HCT116 (cell line): Measurements from ENCODE around the gene ZCCHC9.

Experiments
- FOSL1 ChIP-seq: IDR thresholded peaks from 2 replicates; pipeline ENCODE4 v1.6.1; 2012; ENCODE audit warnings: low read depth
- JUND ChIP-seq: IDR thresholded peaks from 2 replicates; pipeline ENCODE4 v1.6.1; 2012
- POLR2A ChIP-seq: IDR thresholded peaks from 2 replicates; pipeline ENCODE4 v1.7.0; 2011; ENCODE audit warnings: borderline replicate concordance; ENCODE audit not compliant: insufficient read depth, insufficient read length; ENCODE audit errors: extremely low read depth
- RAD21 ChIP-seq: IDR thresholded peaks from 2 replicates; pipeline ENCODE4 v1.6.1; 2012; ENCODE audit warnings: low read depth, mild to moderate bottlenecking
- SP1 ChIP-seq: IDR thresholded peaks from 2 replicates; pipeline ENCODE4 v1.6.1; 2012; ENCODE audit warnings: low read depth
- TF ChIP-seq, protein P1 (sequence below), 3 experiments: fragments of 200-600 bp in 1 of 3; sonication (generic) in 1 of 3; IDR thresholded peaks in 2 of 3; conservative IDR thresholded peaks in 1 of 3; 2 replicates each; pipeline ENCODE4 v1.5.1; 2012 to 2017; ENCODE audit warnings: low read depth in 2 of 3, low read length in 2 of 3, antibody characterized with exemption in 1 of 3, borderline replicate concordance in 1 of 3, control low read depth in 1 of 3, mild to moderate bottlenecking in 1 of 3, mixed read lengths in 1 of 3, mixed run types in 1 of 3, moderate library complexity in 1 of 3; ENCODE audit not compliant: insufficient read depth in 1 of 3
- TF ChIP-seq, protein P2 (sequence below): IDR thresholded peaks from 2 replicates; pipeline ENCODE4 v1.6.1; 2012

DNA sequence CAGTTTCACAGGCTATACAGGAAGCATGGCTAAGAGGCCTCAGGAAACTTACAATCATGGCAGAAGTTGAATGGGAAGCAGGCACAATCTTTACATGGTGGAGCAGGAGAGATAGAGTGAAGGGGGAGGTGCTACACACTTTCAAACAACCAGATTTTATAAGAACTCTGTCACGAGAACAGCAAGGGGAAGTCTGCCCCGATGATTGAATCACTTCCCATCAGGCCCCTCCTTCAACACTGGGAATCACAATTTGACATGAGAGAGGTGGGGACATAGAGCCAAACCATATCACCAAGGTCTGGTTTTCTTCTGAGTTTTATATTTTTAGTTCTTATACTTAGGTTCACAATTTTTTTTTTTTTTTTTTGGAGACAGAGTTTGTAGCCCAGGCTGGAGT, 16.1 kb downstream of the ZCCHC9 start:
- no peak for TF ChIP-seq JUND
- TF ChIP-seq, protein P1, sequence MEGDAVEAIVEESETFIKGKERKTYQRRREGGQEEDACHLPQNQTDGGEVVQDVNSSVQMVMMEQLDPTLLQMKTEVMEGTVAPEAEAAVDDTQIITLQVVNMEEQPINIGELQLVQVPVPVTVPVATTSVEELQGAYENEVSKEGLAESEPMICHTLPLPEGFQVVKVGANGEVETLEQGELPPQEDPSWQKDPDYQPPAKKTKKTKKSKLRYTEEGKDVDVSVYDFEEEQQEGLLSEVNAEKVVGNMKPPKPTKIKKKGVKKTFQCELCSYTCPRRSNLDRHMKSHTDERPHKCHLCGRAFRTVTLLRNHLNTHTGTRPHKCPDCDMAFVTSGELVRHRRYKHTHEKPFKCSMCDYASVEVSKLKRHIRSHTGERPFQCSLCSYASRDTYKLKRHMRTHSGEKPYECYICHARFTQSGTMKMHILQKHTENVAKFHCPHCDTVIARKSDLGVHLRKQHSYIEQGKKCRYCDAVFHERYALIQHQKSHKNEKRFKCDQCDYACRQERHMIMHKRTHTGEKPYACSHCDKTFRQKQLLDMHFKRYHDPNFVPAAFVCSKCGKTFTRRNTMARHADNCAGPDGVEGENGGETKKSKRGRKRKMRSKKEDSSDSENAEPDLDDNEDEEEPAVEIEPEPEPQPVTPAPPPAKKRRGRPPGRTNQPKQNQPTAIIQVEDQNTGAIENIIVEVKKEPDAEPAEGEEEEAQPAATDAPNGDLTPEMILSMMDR (IDR thresholded peaks at IDR 0.05 in 2 of 3, conservative IDR thresholded peaks at IDR 0.05 in 1 of 3; ENCODE audit: borderline replicate concordance in 1 of 3, insufficient read depth in 1 of 3, low read depth in 2 of 3, low read length in 2 of 3), result no peak
- TF ChIP-seq, protein P2, sequence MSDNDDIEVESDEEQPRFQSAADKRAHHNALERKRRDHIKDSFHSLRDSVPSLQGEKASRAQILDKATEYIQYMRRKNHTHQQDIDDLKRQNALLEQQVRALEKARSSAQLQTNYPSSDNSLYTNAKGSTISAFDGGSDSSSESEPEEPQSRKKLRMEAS, result no peak
- no peak for TF ChIP-seq POLR2A
- no peak for TF ChIP-seq FOSL1
- no peak for TF ChIP-seq SP1
- TF ChIP-seq RAD21, result no peak
